GM12878 (cell line): ENCODE data around the gene ASCC1. TPM values are rescaled to one million over a fixed set of nuclear protein-coding genes. Genes with fewer than 3 reads are reported as not detected.

Source experiments
- ATAC-seq: fragments of 200-7000 bp; cut with Tn5 transposase; 3 replicates; pipeline ENCODE4 v1.9.1; 2020; ENCODE audit warnings: mild to moderate bottlenecking, moderate library complexity
- BruUV-seq: library from RNA; stranded (reverse); fragments of 400-500 nt; replicated peaks from 2 replicates; lab custom pipeline; 2021; lab: Mats Ljungman, UMichigan
- CTCF ChIA-PET: fragments of 300-600 bp; sonication (Branson Sonifier 250); formaldehyde crosslinking; extraction: SDS; loops from one replicate; lab custom pipeline; 2021; ENCODE audit warnings: inconsistent platforms; lab: Yijun Ruan, JAX
- POLR2A ChIA-PET: fragments of 350-600 bp; formaldehyde crosslinking; extraction: SDS; loops from one replicate; lab custom pipeline; 2021; ENCODE audit warnings: inconsistent platforms; lab: Charles Lee
- RAD21 ChIA-PET: fragments of 300-600 bp; sonication (Branson Sonifier 250); formaldehyde crosslinking; loops from one replicate; lab custom pipeline; 2023; ENCODE audit warnings: antibody characterized with exemption; ENCODE audit not compliant: unreplicated experiment; lab: Charles Lee
- SMC1A ChIA-PET: fragments of 300-600 bp; sonication (Branson Sonifier 250); formaldehyde crosslinking; loops from one replicate; lab custom pipeline; 2023; ENCODE audit not compliant: unreplicated experiment, uncharacterized antibody; lab: Charles Lee
- DNase-seq: peaks from one replicate; pipeline ENCODE4 v3.0.0-alpha.2; 2011; ENCODE audit warnings: low read depth, low spot score
- FAIRE-seq: peaks from 3 replicates; lab custom pipeline; 2011; peaks lifted over from hg19 to GRCh38; lab: Jason Lieb, UNC
- H2AFZ ChIP-seq: 2 replicates; pipeline ENCODE4 v1.6.0; 2011; ENCODE audit warnings: low read depth, low read length, control low read depth; ENCODE audit not compliant: control insufficient read depth
- H3K27ac ChIP-seq: 2 replicates; pipeline ENCODE4 v1.5.1; 2011; ENCODE audit warnings: control low read depth; ENCODE audit not compliant: control insufficient read depth, insufficient read depth
- H3K27me3 ChIP-seq, 2 experiments: replicated peaks in 1 of 2; 2 replicates each; pipeline versions ENCODE4 v1.6.0 to v1.6.1; 2011; ENCODE audit warnings: low read length in 1 of 2; ENCODE audit not compliant: control insufficient read depth in 2 of 2, insufficient read depth in 2 of 2
- H3K36me3 ChIP-seq, 2 experiments: 2 replicates each; pipeline ENCODE4 v1.5.1; 2011; ENCODE audit warnings: low read length in 1 of 2; ENCODE audit not compliant: control insufficient read depth in 2 of 2, insufficient read depth in 2 of 2
- H3K4me1 ChIP-seq: 2 replicates; pipeline ENCODE4 v1.6.1; 2011; ENCODE audit warnings: mild to moderate bottlenecking, low read length, moderate library complexity, mixed read lengths; ENCODE audit not compliant: control insufficient read depth, insufficient read depth
- H3K4me2 ChIP-seq: 2 replicates; pipeline ENCODE4 v1.6.0; 2011; ENCODE audit warnings: control low read depth; ENCODE audit not compliant: control insufficient read depth, insufficient read depth
- H3K4me3 ChIP-seq: fragments of 200-600 bp; sonication (generic); 2 replicates; pipeline ENCODE4 v1.5.1; 2016
- H3K79me2 ChIP-seq: 2 replicates; pipeline ENCODE4 v1.6.0; 2011; ENCODE audit warnings: low read length; ENCODE audit not compliant: control insufficient read depth, insufficient read depth
- H3K9ac ChIP-seq: 2 replicates; pipeline ENCODE4 v1.8.0; 2011; ENCODE audit warnings: low read length, control low read depth, mixed read lengths; ENCODE audit not compliant: control insufficient read depth, insufficient read depth
- H3K9me3 ChIP-seq: replicated peaks from 3 replicates; pipeline ENCODE4 v1.5.1; 2011; ENCODE audit warnings: mild to moderate bottlenecking, low read length; ENCODE audit not compliant: control insufficient read depth, insufficient read depth
- H4K20me1 ChIP-seq: 2 replicates; pipeline ENCODE4 v1.6.0; 2011; ENCODE audit not compliant: control insufficient read depth, insufficient read depth
- CBX3 ChIP-seq: fragments of 200-600 bp; sonication (generic); IDR thresholded peaks from 2 replicates; pipeline ENCODE4 v1.6.1; 2016; ENCODE audit warnings: low read depth, borderline replicate concordance
- IKZF1 ChIP-seq: fragments of 450-650 bp; conservative IDR thresholded peaks from 2 replicates; pipeline ENCODE4 v1.6.1; 2017; ENCODE audit warnings: antibody characterized with exemption, mild to moderate bottlenecking
- SMAD5 ChIP-seq: IDR thresholded peaks from 2 replicates; pipeline ENCODE4 v1.6.1; 2016; ENCODE audit warnings: antibody characterized with exemption, low read depth
- TBL1XR1 ChIP-seq: IDR thresholded peaks from 2 replicates; pipeline ENCODE4 v1.6.1; 2012; ENCODE audit warnings: low read depth, low read length, improper control_type of control experiment
- YBX1 ChIP-seq: fragments of 450-650 bp; IDR thresholded peaks from 2 replicates; pipeline ENCODE4 v1.6.1; 2016; ENCODE audit warnings: antibody characterized with exemption
- YY1 ChIP-seq: IDR thresholded peaks from 2 replicates; pipeline ENCODE4 v1.6.1; 2011; ENCODE audit warnings: low read depth, mild to moderate bottlenecking, low read length
- ZNF384 ChIP-seq: IDR thresholded peaks from 2 replicates; pipeline ENCODE4 v1.6.1; 2012; ENCODE audit warnings: low read depth, mild to moderate bottlenecking, low read length, improper control_type of control experiment, borderline replicate concordance
- WGBS: methylation state at CpG from one replicate; pipeline ENCODE4 v1.1.6; 2016; ENCODE audit warnings: low lambda C conversion rate; ENCODE audit not compliant: insufficient replicate concordance, insufficient coverage; ENCODE audit errors: missing lambda C conversion rate; 5-methylcytosine and 5-hydroxymethylcytosine counted together
- in situ Hi-C: fragments of 300-500 bp; cut with MboI; formaldehyde crosslinking; loops from 9 replicates; pipeline ENCODE4 v1.14.3; 2018; ENCODE audit warnings: mixed read lengths
- intact Hi-C: fragments of 100-400 bp; cut with micrococcal nuclease; formaldehyde crosslinking; loops from one replicate; pipeline ENCODE4 v1.14.2; 2022; ENCODE audit not compliant: unreplicated experiment
- polyA plus RNA-seq, 11 experiments: library from polyadenylated mRNA; depleted of rRNA in 4 of 11; unstranded in 6 of 11; stranded (reverse) in 5 of 11; fragments of >200 nt; fragmentation: Nextera tagmentation in 4 of 11; fragmentation: Illumina TruSeq in 1 of 11; extraction: Ambion mirVana in 4 of 11; extraction: Trizol in 1 of 11; gene quantifications; 1 replicate in 1 of 11; 2 replicates in 10 of 11; pipeline versions ENCODE4 v1.2.1 to v1.2.3, GENCODE V29; 2011 to 2016; ENCODE audit warnings: inconsistent platforms in 2 of 11, missing spikeins in 2 of 11, low read depth in 1 of 11
- total RNA-seq, 4 experiments: library from RNA; depleted of rRNA in 3 of 4; stranded (reverse); fragments of >200 nt in 3 of 4; fragmentation: Illumina TruSeq in 1 of 4; extraction: Trizol in 1 of 4; gene quantifications; 2 replicates each; pipeline versions ENCODE4 v1.2.1 to v1.2.3, GENCODE V29; 2013 to 2021
- TF ChIP-seq, protein P1 (sequence below): fragments of 450-650 bp; IDR thresholded peaks from 2 replicates; pipeline ENCODE4 v1.6.1; 2017; ENCODE audit warnings: mild to moderate bottlenecking, moderate library complexity
- TF ChIP-seq, protein P2 (sequence below): fragments of 150-350 bp; IDR thresholded peaks from 2 replicates; pipeline ENCODE4 v1.6.1; 2014; ENCODE audit warnings: mild to moderate bottlenecking, low read depth, low read length

ASCC1 gene
- total and polyA plus RNA-seq, 10 of the 15 experiments (the other 5 are each of a cell fraction or from before 2014, with no cell fraction given) = 23.3 to 80.6 (median 42.8) TPM

DNA sequence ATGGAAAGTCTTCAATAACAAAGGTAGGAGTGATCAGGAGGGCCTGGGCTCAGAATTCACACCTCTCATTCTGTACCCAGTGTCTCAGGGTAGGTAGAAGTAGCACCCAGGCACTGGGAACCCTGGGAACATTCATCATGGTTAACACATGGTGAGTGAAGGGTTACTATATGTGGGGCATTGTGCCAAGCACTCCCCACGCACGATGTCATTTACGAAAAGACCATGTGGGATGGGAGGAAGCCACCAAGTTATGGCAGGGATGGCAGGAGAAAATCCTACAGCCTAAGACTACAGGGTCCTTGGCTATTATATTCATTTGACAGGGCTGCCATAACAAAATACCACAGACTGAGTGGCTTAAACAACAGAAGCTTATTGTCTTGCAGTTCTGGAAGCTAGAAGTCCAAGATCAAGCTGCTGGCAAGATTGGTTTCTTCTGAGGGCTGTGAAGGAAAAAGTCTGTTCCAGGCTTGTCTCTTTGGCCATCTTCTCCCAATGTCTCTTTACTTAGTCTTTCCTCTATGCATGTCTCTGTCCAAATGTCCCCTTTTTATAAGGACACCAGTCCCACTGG is 30.0 kb upstream of the ASCC1 start:
- DNase-seq = no peak
- Histone ChIP-seq H3K4me3 (no peak overlapping the region), H2AFZ (no peak overlapping the region), H4K20me1 (no peaks in the 10 kb centered on the region), H3K4me1 (peaks cover 70% of the 10 kb centered on the region), H3K9ac (no peak overlapping the region), H3K79me2 (no peaks in the 10 kb centered on the region), H3K27ac (0 out of 2 replicates have a peak overlapping the region, but pooled peaks have one; percentile 26), H3K9me3 (no peaks in the 10 kb centered on the region), H3K36me3 (no peaks in the 10 kb centered on the region), H3K27me3 (no peaks in the 10 kb centered on the region), H3K4me2 (no peak overlapping the region)
- ChIA-PET RAD21 (interaction anchor here (1.1 to 10.5 kb wide), 10 partner anchors 13 to 197 kb away, joined by 3 to 185 read pairs (median 8); partner anchors contain the start of gene DDIT4), POLR2A (interaction anchor here (0.6 to 8.0 kb wide), 13 partner anchors 8 to 364 kb away, joined by 3 to 113 read pairs (median 14); partner anchors contain the start of genes ANAPC16, ASCC1 and DDIT4), CTCF (interaction anchor here (0.7 to 4.0 kb wide), 11 partner anchors 8 to 197 kb away, joined by 3 to 27 read pairs (median 5); no protein-coding TSS in a partner anchor), SMC1A (interaction anchor here (0.7 to 21.0 kb wide), 14 partner anchors 10 to 113 kb away, joined by 3 to 275 read pairs (median 10); partner anchors contain the start of genes ANAPC16, ASCC1 and DDIT4)
- FAIRE-seq = no peak
- 97% methylated on average over 3 of the region's 3 CpGs for WGBS
- intact Hi-C loops = no loop called here
- TF ChIP-seq TBL1XR1 = no peak
- 0 out of 2 replicates have a peak, but pooled peaks have one; percentile 8 for TF ChIP-seq IKZF1
- ATAC-seq = no peak
- in situ Hi-C loops = no loop called here
- no TSS peak for BruUV-seq

DNA sequence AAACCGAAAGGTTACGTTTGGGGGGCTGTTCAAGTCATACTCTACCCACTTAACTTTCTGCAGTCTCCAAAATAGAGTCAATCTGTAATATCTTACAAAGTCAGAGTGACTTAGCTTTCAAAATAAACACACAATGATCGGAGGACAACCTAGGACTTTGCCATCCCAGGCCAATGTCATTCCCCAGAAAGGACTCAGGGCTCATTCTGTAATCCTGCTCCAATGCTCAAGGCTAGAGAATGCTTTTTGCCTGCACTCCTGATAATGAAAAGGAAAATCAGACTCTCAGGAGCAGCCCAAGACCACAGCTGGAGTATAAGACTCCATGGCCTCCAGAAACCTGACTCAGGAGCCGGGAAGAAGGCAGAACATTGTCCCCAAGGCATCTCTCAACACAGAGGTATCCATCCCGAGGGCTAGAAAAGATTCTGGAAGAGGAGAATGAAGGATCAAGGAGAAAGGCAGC is 28.5 kb upstream of the ASCC1 start:
- 69% methylated on average over 5 of the region's 5 CpGs for WGBS
- intact Hi-C loops = no loop called here
- no peak for ATAC-seq
- Histone ChIP-seq H3K9me3 (no peaks in the 10 kb centered on the region), H3K36me3 (no peaks in the 10 kb centered on the region), H3K27me3 (no peaks in the 10 kb centered on the region), H3K4me2 (no peak overlapping the region), H3K4me3 (no peak overlapping the region), H3K4me1 (peaks cover 59% of the 10 kb centered on the region), H3K79me2 (no peaks in the 10 kb centered on the region), H3K27ac (peak overlapping the region; percentile 26), H2AFZ (no peak overlapping the region), H3K9ac (0 out of 2 replicates have a peak overlapping the region, but pooled peaks have one; percentile 9), H4K20me1 (no peaks in the 10 kb centered on the region)
- POLR2A ChIA-PET = interaction anchor here (0.5 to 8.0 kb wide), 9 partner anchors 10 to 120 kb away, joined by 3 to 113 read pairs (median 5); partner anchors contain the start of genes ANAPC16 and ASCC1
- in situ Hi-C loops = no loop called here
- RAD21 ChIA-PET = interaction anchor here (0.8 to 10.5 kb wide), 6 partner anchors 14 to 91 kb away, joined by 3 to 185 read pairs (median 6); no protein-coding TSS in a partner anchor
- CTCF ChIA-PET = interaction anchor here (0.7 to 4.0 kb wide), 5 partner anchors 16 to 118 kb away, joined by 3 to 27 read pairs (median 5); no protein-coding TSS in a partner anchor
- SMC1A ChIA-PET = interaction anchor here (1.2 to 21.0 kb wide), 8 partner anchors 9 to 92 kb away, joined by 3 to 275 read pairs (median 28); partner anchors contain the start of gene DDIT4
- DNase-seq = no peak
- BruUV-seq = no TSS peak
- no peak for FAIRE-seq
- no peak for TF ChIP-seq ZNF384
- TF ChIP-seq CBX3 = no peak
- TF ChIP-seq SMAD5 = no peak
- TF ChIP-seq YBX1 = no peak
- TF ChIP-seq, protein P1, sequence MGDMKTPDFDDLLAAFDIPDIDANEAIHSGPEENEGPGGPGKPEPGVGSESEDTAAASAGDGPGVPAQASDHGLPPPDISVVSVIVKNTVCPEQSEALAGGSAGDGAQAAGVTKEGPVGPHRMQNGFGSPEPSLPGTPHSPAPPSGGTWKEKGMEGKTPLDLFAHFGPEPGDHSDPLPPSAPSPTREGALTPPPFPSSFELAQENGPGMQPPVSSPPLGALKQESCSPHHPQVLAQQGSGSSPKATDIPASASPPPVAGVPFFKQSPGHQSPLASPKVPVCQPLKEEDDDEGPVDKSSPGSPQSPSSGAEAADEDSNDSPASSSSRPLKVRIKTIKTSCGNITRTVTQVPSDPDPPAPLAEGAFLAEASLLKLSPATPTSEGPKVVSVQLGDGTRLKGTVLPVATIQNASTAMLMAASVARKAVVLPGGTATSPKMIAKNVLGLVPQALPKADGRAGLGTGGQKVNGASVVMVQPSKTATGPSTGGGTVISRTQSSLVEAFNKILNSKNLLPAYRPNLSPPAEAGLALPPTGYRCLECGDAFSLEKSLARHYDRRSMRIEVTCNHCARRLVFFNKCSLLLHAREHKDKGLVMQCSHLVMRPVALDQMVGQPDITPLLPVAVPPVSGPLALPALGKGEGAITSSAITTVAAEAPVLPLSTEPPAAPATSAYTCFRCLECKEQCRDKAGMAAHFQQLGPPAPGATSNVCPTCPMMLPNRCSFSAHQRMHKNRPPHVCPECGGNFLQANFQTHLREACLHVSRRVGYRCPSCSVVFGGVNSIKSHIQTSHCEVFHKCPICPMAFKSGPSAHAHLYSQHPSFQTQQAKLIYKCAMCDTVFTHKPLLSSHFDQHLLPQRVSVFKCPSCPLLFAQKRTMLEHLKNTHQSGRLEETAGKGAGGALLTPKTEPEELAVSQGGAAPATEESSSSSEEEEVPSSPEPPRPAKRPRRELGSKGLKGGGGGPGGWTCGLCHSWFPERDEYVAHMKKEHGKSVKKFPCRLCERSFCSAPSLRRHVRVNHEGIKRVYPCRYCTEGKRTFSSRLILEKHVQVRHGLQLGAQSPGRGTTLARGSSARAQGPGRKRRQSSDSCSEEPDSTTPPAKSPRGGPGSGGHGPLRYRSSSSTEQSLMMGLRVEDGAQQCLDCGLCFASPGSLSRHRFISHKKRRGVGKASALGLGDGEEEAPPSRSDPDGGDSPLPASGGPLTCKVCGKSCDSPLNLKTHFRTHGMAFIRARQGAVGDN = no peak
- TF ChIP-seq, protein P2, sequence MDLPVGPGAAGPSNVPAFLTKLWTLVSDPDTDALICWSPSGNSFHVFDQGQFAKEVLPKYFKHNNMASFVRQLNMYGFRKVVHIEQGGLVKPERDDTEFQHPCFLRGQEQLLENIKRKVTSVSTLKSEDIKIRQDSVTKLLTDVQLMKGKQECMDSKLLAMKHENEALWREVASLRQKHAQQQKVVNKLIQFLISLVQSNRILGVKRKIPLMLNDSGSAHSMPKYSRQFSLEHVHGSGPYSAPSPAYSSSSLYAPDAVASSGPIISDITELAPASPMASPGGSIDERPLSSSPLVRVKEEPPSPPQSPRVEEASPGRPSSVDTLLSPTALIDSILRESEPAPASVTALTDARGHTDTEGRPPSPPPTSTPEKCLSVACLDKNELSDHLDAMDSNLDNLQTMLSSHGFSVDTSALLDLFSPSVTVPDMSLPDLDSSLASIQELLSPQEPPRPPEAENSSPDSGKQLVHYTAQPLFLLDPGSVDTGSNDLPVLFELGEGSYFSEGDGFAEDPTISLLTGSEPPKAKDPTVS = no peak
- no peak for TF ChIP-seq YY1
